K562 (cell line): ENCODE results near the gene TMEM88. TPM values are rescaled to one million over a fixed set of nuclear protein-coding genes. Genes with fewer than 3 reads are reported as not detected.

Experiments used
- CBFB ChIP-seq: sonication (generic); formaldehyde crosslinking; IDR thresholded peaks from 2 replicates; pipeline ENCODE4 v1.4.0; 2020; ENCODE audit warnings: mild to moderate bottlenecking, missing genetic modification reagents
- CC2D1A ChIP-seq: fragments of 450-650 bp; IDR thresholded peaks from 2 replicates; pipeline ENCODE4 v1.6.1; 2017; ENCODE audit warnings: mild to moderate bottlenecking
- DDX20 ChIP-seq: fragments of 450-650 bp; IDR thresholded peaks from 2 replicates; pipeline ENCODE4 v1.6.1; 2016; ENCODE audit warnings: missing genetic modification characterization, low read depth, mild to moderate bottlenecking, missing compliant biosample characterization, moderate library complexity
- EGR1 ChIP-seq: fragments of 450-650 bp; conservative IDR thresholded peaks from 2 replicates; pipeline ENCODE4 v1.6.1; 2017; ENCODE audit warnings: mild to moderate bottlenecking
- EP400 ChIP-seq: fragments of 450-650 bp; IDR thresholded peaks from 2 replicates; pipeline ENCODE4 v1.6.1; 2017; ENCODE audit warnings: antibody characterized with exemption, mild to moderate bottlenecking, moderate library complexity
- EWSR1 ChIP-seq: fragments of 450-650 bp; IDR thresholded peaks from 2 replicates; pipeline ENCODE4 v1.6.1; 2018; ENCODE audit warnings: borderline replicate concordance, mild to moderate bottlenecking, low read depth, moderate library complexity; ENCODE audit not compliant: partially characterized antibody
- HDAC1 ChIP-seq, 2 experiments: fragments of 450-650 bp; IDR thresholded peaks; 2 replicates each; pipeline ENCODE4 v1.6.1; 2016 to 2017; ENCODE audit warnings: inconsistent platforms in 1 of 2, mild to moderate bottlenecking in 1 of 2, moderate library complexity in 1 of 2
- HDAC8 ChIP-seq: fragments of 450-650 bp; IDR thresholded peaks from 2 replicates; pipeline ENCODE4 v1.6.1; 2016; ENCODE audit warnings: mild to moderate bottlenecking, missing genetic modification characterization, moderate library complexity, missing compliant biosample characterization
- NCOA4 ChIP-seq: fragments of 450-650 bp; IDR thresholded peaks from 2 replicates; pipeline ENCODE4 v1.6.1; 2018; ENCODE audit warnings: mild to moderate bottlenecking; ENCODE audit not compliant: partially characterized antibody
- POLR2AphosphoS5 ChIP-seq: IDR thresholded peaks from 2 replicates; pipeline ENCODE4 v1.6.1; 2011; ENCODE audit warnings: mild to moderate bottlenecking, low read depth, low read length, moderate library complexity; ENCODE audit not compliant: control insufficient read depth, insufficient read depth
- SAFB ChIP-seq: fragments of 200-400 bp; formaldehyde crosslinking; IDR thresholded peaks from 2 replicates; pipeline ENCODE4 v1.6.1; 2017; ENCODE audit warnings: low read depth, low read length, borderline replicate concordance
- SAP30 ChIP-seq: fragments of 200-600 bp; sonication (generic); IDR thresholded peaks from 2 replicates; pipeline ENCODE4 v1.6.1; 2012; ENCODE audit warnings: borderline replicate concordance, low read depth, mild to moderate bottlenecking, moderate library complexity, low read length, control low read depth, inconsistent platforms; ENCODE audit not compliant: insufficient read depth, poor library complexity, severe bottlenecking
- SP1 ChIP-seq: sonication (generic); formaldehyde crosslinking; IDR thresholded peaks from 2 replicates; pipeline ENCODE4 v1.8.1; 2022; ENCODE audit warnings: mild to moderate bottlenecking, missing genetic modification reagents
- SP2 ChIP-seq: IDR thresholded peaks from 2 replicates; pipeline ENCODE4 v1.6.1; 2011; ENCODE audit warnings: mild to moderate bottlenecking, low read depth, low read length, moderate library complexity; ENCODE audit not compliant: poor library complexity, severe bottlenecking; ENCODE audit errors: extremely low read depth
- SRSF9 ChIP-seq: fragments of 200-400 bp; formaldehyde crosslinking; IDR thresholded peaks from 2 replicates; pipeline ENCODE4 v1.6.1; 2017; ENCODE audit warnings: low read depth, low read length, borderline replicate concordance
- TGIF2 ChIP-seq: sonication (generic); formaldehyde crosslinking; IDR thresholded peaks from 2 replicates; pipeline ENCODE4 v1.8.1; 2022; ENCODE audit warnings: mild to moderate bottlenecking, missing genetic modification reagents, moderate library complexity
- USF1 ChIP-seq: sonication (generic); formaldehyde crosslinking; IDR thresholded peaks from 2 replicates; pipeline ENCODE4 v1.9.0; 2022; ENCODE audit warnings: mild to moderate bottlenecking, missing genetic modification reagents
- ZBTB17 ChIP-seq: fragments of 450-650 bp; formaldehyde crosslinking; IDR thresholded peaks from 2 replicates; pipeline ENCODE4 v1.4.0; 2020; ENCODE audit warnings: mild to moderate bottlenecking
- ZNF121 ChIP-seq: sonication (generic); formaldehyde crosslinking; conservative IDR thresholded peaks from 2 replicates; pipeline ENCODE4 v1.8.0; 2022; ENCODE audit warnings: missing genetic modification reagents
- ZNF174 ChIP-seq: fragments of 250-450 bp; sonication (Bioruptor Pico); IDR thresholded peaks from 2 replicates; pipeline ENCODE4 v1.4.0; 2020; ENCODE audit warnings: mild to moderate bottlenecking
- ZZZ3 ChIP-seq: fragments of 450-650 bp; IDR thresholded peaks from 2 replicates; pipeline ENCODE4 v1.6.1; 2016; ENCODE audit warnings: antibody characterized with exemption, mild to moderate bottlenecking, moderate library complexity
- polyA plus RNA-seq, 8 experiments: library from polyadenylated mRNA; depleted of rRNA in 4 of 8; stranded (reverse) in 5 of 8; unstranded in 3 of 8; fragments of >200 nt; fragmentation: Nextera tagmentation in 2 of 8; fragmentation: Illumina TruSeq in 1 of 8; extraction: Ambion mirVana in 2 of 8; extraction: Trizol in 1 of 8; gene quantifications; 2 replicates each; pipeline versions ENCODE4 v1.2.1 to v1.2.3, GENCODE V29; 2011 to 2014; ENCODE audit warnings: inconsistent platforms in 1 of 8, missing spikeins in 1 of 8
- total RNA-seq, 7 experiments: library from RNA; depleted of rRNA in 6 of 7; stranded (reverse); fragments of >200 nt in 6 of 7; fragmentation: Illumina TruSeq in 2 of 7; extraction: Trizol in 2 of 7; gene quantifications; 2 replicates each; pipeline versions ENCODE4 v1.2.1 to v1.2.3, GENCODE V29; 2011 to 2021; ENCODE audit warnings: low replicate concordance in 1 of 7
- TF ChIP-seq, protein P1 (sequence below): fragments of 250-450 bp; sonication (Bioruptor Pico); IDR thresholded peaks from 2 replicates; pipeline ENCODE4 v1.5.0; 2020; ENCODE audit warnings: mild to moderate bottlenecking, borderline replicate concordance
- TF ChIP-seq, protein P2 (sequence below): fragments of 450-650 bp; IDR thresholded peaks from 2 replicates; pipeline ENCODE4 v1.6.1; 2016; ENCODE audit warnings: antibody characterized with exemption

Gene TMEM88
- total and polyA plus RNA-seq, 9 of the 15 experiments (the other 6 are each of a cell fraction or from before 2014, with no cell fraction given), result 0.10 to 1.4 (median 0.36) TPM; not detected in 3

- TF ChIP-seq SAP30, result peak; percentile 79
- TF ChIP-seq EWSR1, result no peak
- peak; percentile 32; the same call in 1 of the 2 replicates for TF ChIP-seq SAFB
- TF ChIP-seq ZNF121 (CRISPR knock-in tag), result no peak
- TF ChIP-seq ZNF174, result no peak
- peak; percentile 42; the same call in 1 of the 2 replicates for TF ChIP-seq TGIF2
- TF ChIP-seq EGR1, result peak; percentile 53; the same call in 1 of the 2 replicates
- TF ChIP-seq, protein P1, sequence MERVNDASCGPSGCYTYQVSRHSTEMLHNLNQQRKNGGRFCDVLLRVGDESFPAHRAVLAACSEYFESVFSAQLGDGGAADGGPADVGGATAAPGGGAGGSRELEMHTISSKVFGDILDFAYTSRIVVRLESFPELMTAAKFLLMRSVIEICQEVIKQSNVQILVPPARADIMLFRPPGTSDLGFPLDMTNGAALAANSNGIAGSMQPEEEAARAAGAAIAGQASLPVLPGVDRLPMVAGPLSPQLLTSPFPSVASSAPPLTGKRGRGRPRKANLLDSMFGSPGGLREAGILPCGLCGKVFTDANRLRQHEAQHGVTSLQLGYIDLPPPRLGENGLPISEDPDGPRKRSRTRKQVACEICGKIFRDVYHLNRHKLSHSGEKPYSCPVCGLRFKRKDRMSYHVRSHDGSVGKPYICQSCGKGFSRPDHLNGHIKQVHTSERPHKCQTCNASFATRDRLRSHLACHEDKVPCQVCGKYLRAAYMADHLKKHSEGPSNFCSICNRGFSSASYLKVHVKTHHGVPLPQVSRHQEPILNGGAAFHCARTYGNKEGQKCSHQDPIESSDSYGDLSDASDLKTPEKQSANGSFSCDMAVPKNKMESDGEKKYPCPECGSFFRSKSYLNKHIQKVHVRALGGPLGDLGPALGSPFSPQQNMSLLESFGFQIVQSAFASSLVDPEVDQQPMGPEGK (CRISPR knock-in tag), result no peak
- 0 out of 2 replicates have a peak, but pooled peaks have one; percentile 17 for TF ChIP-seq CC2D1A
- 0 out of 2 replicates have a peak, but pooled peaks have one; percentile 26 for TF ChIP-seq POLR2AphosphoS5
- TF ChIP-seq, protein P2, sequence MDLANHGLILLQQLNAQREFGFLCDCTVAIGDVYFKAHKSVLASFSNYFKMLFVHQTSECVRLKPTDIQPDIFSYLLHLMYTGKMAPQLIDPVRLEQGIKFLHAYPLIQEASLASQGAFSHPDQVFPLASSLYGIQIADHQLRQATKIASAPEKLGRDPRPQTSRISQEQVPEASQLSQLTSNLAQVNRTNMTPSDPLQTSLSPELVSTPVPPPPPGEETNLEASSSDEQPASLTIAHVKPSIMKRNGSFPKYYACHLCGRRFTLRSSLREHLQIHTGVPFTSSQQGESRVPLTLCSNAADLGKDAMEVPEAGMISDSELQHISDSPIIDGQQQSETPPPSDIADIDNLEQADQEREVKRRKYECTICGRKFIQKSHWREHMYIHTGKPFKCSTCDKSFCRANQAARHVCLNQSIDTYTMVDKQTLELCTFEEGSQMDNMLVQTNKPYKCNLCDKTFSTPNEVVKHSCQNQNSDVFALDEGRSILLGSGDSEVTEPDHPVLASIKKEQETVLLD, result no peak
- 0 out of 2 replicates have a peak, but pooled peaks have one; percentile 12 for TF ChIP-seq USF1 (CRISPR knock-in tag)
- TF ChIP-seq DDX20, result no peak
- no peak for TF ChIP-seq NCOA4
- TF ChIP-seq CBFB, result no peak
- no peak for TF ChIP-seq ZZZ3
- TF ChIP-seq SRSF9, result no peak
- TF ChIP-seq ZBTB17, result 0 out of 2 replicates have a peak, but pooled peaks have one; percentile 15
- TF ChIP-seq EP400, result peak; percentile 31; the same call in 1 of the 2 replicates
- no peak for TF ChIP-seq SP2
- TF ChIP-seq SP1 (CRISPR knock-in tag), result no peak
- TF ChIP-seq HDAC8, result no peak
- TF ChIP-seq HDAC1 (IDR thresholded peaks at IDR 0.05), result peak in 1 of 2 experiments; percentile 83; a peak in 1 of 4 replicates
These were observed 30.7 kb downstream of the TMEM88 start (continued) for GRCh38 chr17:7885367-7886226.
